GM21390 (cell line): Measurements from ENCODE around the gene KRT6C.
"Not testable (repeated sequence)": the region's sequence is repeated elsewhere in the genome, so short reads cannot be mapped to it uniquely, and the experiment has no call there.

ENCODE experiments used
- ATAC-seq: cut with Tn5 transposase; IDR thresholded peaks from one replicate; pipeline ENCODE4 v1.9.1; 2021; ENCODE audit not compliant: unreplicated experiment

KRT6C gene

GRCh38 chr12:52473768-52474167, at the start of gene KRT6C:
Gene KRT6C (minus strand): TSS chr12:52473805. CDS start chr12:52473737, 68 bp downstream.
- ATAC-seq, result no peak

DNA sequence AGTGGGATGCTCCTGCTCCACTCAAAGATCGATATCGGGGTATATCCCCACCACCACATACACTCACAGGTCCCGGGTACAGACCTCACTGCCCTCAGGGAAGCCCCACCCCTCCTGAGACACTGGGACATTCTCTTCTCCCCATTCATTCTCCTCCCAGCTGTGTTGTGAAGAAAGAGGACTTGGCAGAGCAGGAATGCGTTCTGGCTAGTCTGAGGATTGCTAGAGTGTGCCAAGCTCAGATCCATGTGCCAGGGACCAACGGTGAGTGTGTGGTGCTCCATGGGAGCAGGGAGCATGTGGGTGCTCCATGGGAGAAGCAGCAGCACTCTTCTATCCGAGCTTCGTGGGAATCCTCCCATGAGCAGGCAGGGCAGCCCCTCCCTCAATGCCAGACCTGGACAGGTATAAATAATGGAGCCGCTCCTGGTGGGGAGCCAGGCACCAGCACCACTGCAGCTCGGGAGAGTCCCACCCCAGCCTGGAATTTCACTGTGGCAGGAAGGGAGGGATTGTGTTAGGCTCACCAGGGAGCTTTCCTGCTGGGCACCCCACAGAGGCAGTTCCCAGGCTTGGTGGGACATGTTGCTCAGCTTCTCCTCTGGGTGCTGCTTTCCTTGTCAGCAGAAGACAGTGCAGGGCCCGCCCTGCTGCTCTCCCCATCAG, 48.9 kb upstream of the KRT6C start:
- no peak for ATAC-seq

DNA sequence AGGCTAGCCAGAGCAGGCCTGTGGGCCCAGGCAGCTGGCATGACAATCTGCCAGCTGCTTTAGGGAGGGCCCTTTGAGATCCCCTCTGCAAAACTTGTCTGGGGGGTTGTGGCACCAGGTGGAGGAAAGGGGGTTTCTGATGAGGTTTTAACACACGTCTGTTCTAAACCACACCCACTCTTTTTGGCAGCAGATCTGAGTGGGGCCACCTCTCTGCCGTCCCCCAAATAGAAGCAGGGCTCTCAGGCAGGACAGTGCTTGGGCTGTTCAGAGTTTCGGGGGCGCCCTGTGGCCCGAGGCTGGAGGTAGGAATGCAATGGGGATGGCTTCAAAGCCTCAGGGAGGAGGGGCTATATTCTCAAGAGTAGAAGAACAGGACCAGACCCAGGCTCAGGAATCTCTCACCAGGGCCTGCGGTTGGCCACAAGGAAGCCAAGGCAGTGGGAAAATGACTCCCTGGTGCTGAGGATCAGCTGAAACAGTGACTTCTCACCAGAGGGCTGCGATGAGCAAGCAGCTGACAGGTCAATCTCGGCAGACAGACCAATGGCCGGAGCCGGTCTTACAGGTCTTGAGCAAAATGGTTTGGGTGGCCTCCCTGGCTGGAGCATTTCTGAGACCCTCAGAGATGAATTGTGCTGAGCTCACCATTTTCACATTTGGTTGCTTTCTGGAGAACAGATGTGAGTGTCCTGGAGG, 48.1 kb upstream of the KRT6C start:
- ATAC-seq, result no peak

- ATAC-seq, result no peak
Observed at GRCh38 chr12:52521175-52521567, 47.6 kb upstream of the KRT6C start.

GRCh38 chr12:52519826-52520662, 46.4 kb upstream of the KRT6C start, which contains the start of gene KRT5:
Gene KRT5 (minus strand): TSS chr12:52520394. CDS start chr12:52520296, 98 bp downstream.
- no peak for ATAC-seq

DNA sequence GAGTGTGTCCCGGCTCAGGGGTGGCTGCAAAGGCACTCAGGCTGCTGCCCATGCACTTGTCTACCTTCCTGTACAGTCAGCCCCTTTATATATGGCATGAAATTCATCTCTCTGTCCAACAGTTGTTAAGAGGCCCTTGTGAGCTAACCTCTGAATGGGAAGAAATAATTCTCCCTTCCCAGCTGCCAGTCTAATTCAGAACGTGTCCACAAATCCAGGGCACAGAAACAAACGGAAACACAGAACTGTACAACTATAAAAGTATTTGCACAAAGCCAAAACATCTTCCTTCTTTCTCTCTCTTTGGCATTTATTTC, 45.7 kb upstream of the KRT6C start:
- no peak for ATAC-seq

GRCh38 chr12:52518574-52519386, 45.2 kb upstream of the KRT6C start:
- no peak for ATAC-seq

GRCh38 chr12:52517888-52518287, 44.3 kb upstream of the KRT6C start:
- no peak for ATAC-seq

DNA sequence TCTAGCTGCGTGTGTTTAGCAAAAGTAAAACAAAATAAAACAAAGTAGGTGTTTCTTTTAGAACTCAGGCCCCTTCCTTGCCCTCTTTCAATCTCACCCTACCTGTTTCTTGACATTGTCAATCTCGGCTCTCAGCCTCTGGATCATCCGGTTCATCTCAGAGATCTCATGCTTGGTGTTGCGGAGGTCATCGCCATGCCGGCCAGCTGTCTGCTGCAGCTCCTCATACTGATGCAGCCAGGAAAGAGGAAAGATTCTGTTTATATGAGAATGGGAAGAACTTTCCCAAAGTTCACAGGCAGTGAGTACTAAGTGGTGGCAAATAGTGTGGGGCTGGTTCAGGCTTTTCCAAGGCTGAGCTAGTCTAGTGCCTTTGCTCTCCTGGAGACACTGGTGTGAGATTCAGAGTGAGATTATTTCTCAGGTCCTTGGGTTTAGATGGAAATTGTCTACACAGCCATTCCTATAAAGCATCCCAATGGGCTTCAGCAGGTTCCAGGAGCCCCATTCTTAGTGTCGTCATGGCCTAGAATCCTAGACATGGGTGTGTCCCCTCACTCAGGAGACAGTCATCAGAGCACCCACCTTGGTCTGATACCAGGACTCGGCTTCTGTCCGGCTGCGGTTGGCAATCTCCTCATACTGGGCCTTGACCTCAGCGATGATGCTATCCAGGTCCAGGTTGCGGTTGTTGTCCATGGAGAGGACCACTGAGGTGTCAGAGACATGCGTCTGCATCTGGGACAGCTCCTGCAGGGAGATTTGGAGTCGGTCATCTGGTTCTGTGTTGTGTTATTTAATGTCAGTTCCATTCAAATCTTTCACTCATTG, 43.6 kb upstream of the KRT6C start:
- ATAC-seq, result no peak

DNA sequence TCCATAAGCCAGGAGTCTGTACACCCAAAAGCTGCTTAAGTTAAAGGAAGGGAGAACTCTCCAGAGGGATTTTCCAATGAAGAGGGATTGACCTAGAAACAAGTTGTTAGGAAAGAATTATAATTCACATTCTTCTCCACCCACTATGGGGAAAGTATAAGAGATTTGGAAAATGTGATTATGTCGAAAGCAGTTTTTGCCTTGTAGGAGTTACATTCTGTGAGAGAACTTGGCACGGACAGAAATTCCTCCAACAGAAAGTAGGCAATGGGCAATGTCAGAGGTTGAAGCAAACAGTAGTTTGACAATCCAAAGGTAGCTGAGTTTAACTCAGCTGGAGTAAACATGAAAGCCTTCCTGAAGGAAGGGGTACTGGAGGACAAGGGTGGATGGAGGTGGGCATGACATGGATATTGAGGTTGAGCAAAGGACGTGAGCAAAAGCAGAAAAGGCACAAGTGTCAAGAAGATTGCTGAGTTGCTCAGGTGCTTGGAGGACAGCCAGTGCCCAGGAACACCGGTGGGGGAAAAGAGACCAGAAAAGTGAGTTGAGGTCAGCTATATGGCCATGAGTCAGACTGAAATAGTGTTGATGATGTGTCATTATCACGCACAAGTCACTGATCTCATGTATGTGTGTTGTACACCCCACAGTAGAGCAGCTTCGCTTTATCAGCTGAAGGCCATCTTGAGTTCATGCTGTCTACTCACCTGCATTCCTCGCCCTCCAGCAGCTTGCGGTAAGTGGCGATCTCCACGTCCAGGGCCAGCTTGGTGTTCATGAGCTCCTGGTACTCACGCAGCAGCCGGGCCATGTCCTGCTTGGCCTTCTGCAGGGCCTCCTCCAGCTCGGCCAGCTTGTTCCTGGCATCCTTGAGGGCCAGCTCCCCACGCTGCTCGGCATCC, 42.6 kb upstream of the KRT6C start:
- no peak for ATAC-seq

DNA sequence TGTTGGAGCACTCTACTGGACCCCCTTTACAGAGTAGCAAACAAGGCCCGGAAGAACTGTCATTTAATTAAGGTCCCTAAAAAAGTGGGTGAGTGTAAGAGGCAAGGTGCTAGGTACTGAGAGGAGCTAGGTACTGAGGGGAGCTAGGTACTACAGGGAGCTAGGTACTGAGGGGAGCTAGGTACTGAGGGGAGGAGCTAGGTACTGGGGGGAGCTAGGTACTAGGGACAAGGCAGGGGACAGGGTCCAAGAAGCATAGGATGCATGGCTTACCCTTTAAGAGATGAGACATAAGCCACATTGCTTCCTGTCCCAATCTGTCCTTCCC, 41.7 kb upstream of the KRT6C start:
- ATAC-seq, result no peak

DNA sequence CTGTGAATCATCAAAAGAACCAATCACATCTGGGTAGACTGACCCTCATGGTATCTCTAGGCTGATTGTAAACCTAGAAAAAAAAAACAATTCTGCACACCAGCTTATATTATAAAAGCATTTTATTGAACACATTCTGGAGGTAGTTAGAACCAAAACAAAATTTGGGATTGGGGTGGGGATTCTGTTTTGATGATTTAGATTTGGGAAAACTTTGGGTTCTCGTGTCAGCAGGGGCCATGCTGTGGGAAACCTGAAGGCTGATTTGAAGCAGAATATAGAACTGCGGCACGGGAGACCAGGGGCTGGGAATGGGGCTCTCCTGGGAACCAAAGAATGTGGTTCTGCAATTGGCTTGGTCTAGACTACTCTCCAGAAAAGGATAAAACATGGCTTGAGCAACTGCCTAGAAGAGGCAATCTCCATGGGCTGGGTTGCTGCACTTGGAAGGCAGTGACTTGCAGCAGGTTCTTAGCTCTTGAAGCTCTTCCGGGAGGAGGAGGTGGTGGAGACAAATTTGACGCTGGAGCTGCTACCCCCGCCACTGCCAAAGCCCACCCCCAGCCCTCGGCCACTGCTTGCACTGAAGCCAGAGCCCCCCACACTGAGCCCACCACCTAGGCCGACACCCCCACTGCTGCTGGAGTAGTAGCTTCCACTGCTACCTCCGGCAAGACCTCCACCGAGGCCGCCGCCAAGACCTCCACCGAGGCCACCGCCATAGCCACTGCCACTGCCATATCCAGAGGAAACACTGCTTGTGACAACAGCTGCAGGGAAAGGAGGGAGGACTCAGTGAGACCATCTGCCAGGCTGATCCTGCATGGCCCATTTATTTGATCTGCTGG, 41.1 kb upstream of the KRT6C start:
- no peak for ATAC-seq

DNA sequence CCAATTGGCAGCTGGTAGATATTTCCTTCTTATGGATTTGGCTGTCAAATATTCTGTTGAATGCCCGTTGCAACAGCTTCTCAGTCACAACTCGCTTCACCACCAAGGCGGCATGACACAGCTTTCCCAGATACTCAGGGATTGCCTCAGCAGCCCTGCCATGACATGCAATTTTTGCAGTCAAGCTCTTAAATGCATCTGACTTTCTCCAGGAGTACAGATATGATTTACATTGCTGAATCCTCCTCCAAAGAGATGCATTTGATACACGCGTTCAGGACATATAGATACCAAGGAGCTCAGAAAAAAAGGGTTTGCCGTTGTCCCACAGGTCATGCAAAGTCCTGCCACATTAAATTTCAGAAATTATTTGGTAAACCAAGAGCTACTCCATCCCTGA, 40.1 kb upstream of the KRT6C start:
- ATAC-seq, result no peak

DNA sequence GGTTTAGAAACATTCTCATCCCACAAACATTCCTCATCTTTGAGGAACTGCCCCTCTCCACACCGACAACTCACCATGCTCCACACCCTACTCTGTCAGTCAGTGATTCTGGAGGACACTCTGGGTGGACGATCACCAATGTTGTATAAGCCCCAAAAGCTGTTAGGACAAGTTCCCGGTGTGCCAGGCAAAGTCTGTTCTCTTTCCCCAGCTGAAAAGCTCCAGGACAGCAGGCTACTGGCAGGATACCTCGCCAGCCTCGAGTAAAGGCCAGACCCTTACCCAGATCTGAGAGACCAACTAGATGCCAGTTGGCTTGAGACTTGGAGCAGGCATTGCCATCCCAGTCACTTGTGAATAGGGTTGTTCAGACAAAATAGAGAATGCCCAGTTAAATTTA, 34.6 kb upstream of the KRT6C start:
- ATAC-seq, result no peak

- no peak for ATAC-seq
Observed at GRCh38 chr12:52506858-52507715, 33.5 kb upstream of the KRT6C start.

DNA sequence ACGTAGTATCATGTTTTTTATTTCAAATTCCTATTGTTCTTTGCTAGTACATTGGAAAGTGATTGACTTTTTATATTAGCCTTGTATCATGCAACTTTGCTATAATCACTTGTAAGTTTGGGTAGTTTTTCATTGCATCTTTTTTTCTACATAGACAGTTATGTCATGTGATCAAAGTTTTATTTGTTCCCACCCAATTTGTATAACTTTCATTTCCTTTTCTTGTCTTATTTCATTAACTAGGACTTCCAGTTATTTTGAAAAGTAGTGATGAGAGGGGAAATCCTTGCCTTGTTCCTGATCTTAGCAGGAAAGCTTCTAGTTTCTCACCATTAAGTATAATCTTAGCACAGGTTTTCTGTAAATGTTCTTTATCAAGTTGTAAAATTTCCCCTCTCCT, 29.3 kb upstream of the KRT6C start:
- no peak for ATAC-seq

DNA sequence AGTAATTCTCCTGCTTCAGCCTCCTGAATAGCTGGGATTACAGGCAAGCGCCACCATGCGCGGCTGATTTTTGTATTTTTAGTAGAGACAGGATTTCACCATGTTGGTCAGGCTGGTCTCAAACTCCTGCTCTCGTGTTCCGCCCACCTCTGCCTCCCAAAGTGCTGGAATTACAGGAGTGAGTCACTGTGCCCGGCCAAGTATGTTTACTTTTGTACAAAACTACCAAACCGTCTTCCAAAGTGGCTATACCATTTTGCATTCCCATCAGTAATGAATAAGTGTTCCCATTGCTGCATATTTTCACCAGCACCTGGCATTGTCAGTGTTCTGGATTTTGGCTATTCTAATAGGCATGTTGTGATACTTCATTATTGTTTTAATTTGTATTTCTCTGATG, 27.9 kb upstream of the KRT6C start:
- no peak for ATAC-seq

DNA sequence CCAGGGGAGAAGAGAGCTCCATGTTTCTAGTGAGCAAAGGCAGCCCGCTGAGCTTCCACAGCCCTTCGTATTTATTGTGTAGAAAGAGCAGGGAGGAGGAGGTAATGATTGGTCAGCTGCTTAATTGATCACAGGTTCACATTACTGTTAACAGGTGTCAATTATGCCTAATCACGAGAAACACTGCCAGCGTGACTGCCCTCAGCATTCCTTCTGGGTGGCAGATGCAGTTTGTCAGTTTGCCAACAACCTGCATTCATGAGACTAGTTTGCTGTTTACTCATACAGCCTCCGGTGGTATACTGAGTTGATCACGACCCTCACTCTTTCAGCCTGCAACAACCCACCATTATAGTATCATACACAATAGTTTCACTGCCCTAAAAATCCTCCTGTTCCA, 27.0 kb upstream of the KRT6C start:
- ATAC-seq, result not testable (repeated sequence)
